Measurements from ENCODE around the gene HPF1. TPM values are rescaled to one million over a fixed set of nuclear protein-coding genes. Genes with fewer than 3 reads are reported as not detected.
"Not testable (repeated sequence)": the region's sequence is repeated elsewhere in the genome, so short reads cannot be mapped to it uniquely, and the experiment has no call there.

The HPF1 gene
- polyA plus RNA-seq, 1 experiment: 6.4 TPM

DNA sequence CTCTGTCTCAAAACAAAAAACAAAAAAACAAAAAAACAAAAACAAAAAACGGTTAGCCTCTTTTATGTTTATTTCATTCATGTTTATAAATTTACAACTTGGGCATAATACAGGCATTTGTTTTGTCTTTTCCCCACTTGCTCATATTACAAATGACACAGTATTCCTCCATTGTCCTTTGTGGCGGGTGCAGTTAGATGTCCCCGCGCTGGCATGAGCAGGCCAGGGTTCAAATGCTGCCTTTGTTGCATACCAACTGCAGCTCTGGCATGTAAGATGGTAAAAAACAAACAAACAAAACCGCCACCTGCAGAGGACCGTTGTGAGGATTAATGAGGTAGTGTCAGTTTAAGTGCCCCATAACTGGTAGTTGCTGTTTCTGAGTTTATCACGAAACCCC lies 16.1 kb upstream of the HPF1 start:
- POLR2A ChIA-PET: no interaction called here
- H3K4me3 ChIP-seq (ENCODE audit: low read depth, low read length): no peak overlapping the region
- DNase-seq (ENCODE audit: low read depth): no peak
- CTCF ChIA-PET: interaction anchor here (1.4 kb wide), 1 partner anchor 14 kb away, joined by 4 read pairs; no protein-coding TSS in a partner anchor
- H3K27me3 ChIP-seq (ENCODE audit: control insufficient read depth, insufficient read depth, low read length): peaks cover 6% of the 10 kb centered on the region
- H3K36me3 ChIP-seq (ENCODE audit: control insufficient read depth, insufficient read depth, low read length): no peaks in the 10 kb centered on the region
- TF ChIP-seq, protein P1, sequence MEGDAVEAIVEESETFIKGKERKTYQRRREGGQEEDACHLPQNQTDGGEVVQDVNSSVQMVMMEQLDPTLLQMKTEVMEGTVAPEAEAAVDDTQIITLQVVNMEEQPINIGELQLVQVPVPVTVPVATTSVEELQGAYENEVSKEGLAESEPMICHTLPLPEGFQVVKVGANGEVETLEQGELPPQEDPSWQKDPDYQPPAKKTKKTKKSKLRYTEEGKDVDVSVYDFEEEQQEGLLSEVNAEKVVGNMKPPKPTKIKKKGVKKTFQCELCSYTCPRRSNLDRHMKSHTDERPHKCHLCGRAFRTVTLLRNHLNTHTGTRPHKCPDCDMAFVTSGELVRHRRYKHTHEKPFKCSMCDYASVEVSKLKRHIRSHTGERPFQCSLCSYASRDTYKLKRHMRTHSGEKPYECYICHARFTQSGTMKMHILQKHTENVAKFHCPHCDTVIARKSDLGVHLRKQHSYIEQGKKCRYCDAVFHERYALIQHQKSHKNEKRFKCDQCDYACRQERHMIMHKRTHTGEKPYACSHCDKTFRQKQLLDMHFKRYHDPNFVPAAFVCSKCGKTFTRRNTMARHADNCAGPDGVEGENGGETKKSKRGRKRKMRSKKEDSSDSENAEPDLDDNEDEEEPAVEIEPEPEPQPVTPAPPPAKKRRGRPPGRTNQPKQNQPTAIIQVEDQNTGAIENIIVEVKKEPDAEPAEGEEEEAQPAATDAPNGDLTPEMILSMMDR (IDR thresholded peaks at IDR 0.05; ENCODE audit: insufficient read depth, low read depth, low read length): no peak

DNA sequence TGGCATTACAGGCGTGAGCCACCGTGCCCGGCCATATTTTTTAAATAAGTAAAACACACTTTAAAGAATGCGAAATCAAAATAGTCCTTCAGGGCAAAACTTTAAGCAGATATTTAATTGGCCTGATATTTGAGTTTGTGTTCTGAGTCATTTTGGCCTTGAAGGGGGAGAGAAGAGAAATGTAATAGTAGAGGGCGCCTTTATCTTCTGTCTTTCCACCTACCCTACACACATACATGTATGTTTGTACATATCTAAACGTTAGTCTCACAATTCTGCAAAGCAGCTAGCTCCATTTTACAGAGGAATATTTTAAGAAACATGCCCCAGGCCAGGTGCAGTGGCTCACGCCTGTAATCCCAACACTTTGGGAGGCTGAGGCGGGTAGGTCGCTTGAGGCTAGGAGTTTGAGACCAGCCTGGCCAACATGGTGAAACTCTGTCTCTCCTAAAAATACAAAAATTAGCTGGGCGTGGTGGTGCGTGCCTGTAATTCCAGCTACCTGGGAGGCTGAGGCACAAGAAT lies 13.9 kb upstream of the HPF1 start:
- H3K4me3 ChIP-seq (ENCODE audit: low read depth, low read length); CTCF ChIA-PET; DNase-seq (ENCODE audit: low read depth); H3K36me3 ChIP-seq (ENCODE audit: control insufficient read depth, insufficient read depth, low read length); POLR2A ChIA-PET; H3K27me3 ChIP-seq (ENCODE audit: control insufficient read depth, insufficient read depth, low read length): not testable (repeated sequence)

DNA sequence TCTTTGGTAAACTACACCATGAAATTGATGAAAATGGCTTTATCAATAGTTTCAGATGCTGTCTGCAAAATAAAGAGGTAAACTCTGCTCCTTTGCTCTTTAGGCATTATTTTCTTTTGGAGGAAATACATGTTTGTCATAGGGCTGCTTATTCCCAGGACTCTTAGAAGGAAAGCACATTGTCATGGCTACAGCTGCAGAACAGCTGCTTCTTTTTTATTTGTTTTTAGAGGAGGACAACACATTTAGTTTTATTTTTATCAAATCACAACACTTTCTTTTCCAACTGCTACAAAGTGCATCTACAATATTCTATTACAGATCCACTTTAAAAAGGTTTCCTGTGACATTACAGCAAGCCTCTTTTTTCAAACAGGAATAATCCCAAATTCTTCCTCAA lies 12.7 kb upstream of the HPF1 start:
- POLR2A ChIA-PET: no interaction called here
- CTCF ChIA-PET: interaction anchor here (0.7 kb wide), 1 partner anchor 157 kb away, joined by 4 read pairs; no protein-coding TSS in a partner anchor
- Histone ChIP-seq H3K27me3 (ENCODE audit: control insufficient read depth, insufficient read depth, low read length) (peaks cover 5% of the 10 kb centered on the region), H3K4me3 (ENCODE audit: low read depth, low read length) (no peak overlapping the region), H3K36me3 (ENCODE audit: control insufficient read depth, insufficient read depth, low read length) (no peaks in the 10 kb centered on the region)
- DNase-seq (ENCODE audit: low read depth): no peak
- TF ChIP-seq, protein P1 (IDR thresholded peaks at IDR 0.05; ENCODE audit: insufficient read depth, low read depth, low read length): no peak

DNA sequence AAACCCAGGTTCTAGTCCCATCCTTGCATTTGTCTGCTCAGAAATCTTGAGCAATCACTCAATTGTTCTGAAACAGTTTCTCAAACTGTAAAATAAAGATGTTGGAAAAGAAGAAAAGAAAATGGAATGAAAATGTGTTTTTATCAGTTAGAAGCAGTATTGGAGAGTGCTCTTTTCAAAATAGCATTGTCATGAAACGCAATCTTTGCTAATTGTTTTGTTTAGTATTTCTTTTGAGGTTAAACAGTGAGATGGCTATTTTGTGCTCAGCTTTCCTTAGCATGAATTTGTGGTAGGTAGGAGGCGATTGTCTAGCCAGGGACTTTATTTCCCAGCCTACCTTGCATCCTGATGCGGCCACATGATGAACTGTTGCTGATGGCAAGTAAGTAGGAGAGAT lies 10.6 kb upstream of the HPF1 start:
- H3K4me3 ChIP-seq (ENCODE audit: low read depth, low read length): no peak overlapping the region
- CTCF ChIA-PET: no interaction called here
- POLR2A ChIA-PET: no interaction called here
- DNase-seq (ENCODE audit: low read depth): no peak
- peaks cover 7% of the 10 kb centered on the region for H3K27me3 ChIP-seq (ENCODE audit: control insufficient read depth, insufficient read depth, low read length)
- H3K36me3 ChIP-seq (ENCODE audit: control insufficient read depth, insufficient read depth, low read length): no peaks in the 10 kb centered on the region
- TF ChIP-seq, protein P1 (IDR thresholded peaks at IDR 0.05; ENCODE audit: insufficient read depth, low read depth, low read length): no peak

DNA sequence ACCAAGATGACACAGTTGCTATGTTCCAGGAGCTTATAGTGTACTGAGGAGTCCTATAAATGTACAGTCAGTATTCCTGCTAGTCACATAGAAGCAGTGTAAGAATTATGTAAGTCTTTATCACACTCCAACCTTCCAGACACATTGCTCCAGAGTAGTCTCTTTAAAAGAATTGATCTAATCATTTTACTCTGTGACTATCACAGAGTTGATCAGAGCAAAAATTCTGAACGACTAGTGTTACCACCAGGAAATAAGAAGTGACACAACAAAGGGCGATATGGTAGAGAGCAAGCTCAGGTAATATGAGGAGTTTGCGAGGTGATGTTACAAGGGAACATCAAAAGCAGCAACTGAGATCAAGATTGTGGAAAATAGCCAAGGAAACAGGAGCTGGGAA lies 9.0 kb upstream of the HPF1 start:
- ChIA-PET POLR2A (no interaction called here), CTCF (no interaction called here)
- no peak for DNase-seq (ENCODE audit: low read depth)

DNA sequence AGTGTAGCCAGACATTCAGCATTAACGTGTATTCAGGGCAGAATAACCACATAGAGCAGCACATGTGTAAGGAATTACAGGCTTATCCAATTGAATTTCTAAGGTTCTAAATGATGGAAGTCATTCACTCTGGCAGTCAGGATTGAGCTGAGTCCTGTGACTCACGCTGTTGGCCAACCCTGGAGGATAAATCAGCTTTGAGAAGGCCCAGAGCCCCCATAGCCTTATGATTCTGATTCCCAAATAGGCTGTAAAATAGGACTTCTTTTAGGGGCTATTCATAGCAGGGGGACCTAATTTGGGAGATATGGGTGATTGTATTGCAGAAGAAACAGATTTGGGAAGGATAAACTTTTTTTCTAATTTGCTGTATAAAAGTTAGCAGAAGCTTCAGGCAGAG lies 8.1 kb upstream of the HPF1 start:
- DNase-seq (ENCODE audit: low read depth): no peak
- Histone ChIP-seq H3K36me3 (ENCODE audit: control insufficient read depth, insufficient read depth, low read length) (no peaks in the 10 kb centered on the region), H3K27me3 (ENCODE audit: control insufficient read depth, insufficient read depth, low read length) (peaks cover 7% of the 10 kb centered on the region), H3K4me3 (ENCODE audit: low read depth, low read length) (no peak overlapping the region)
- ChIA-PET POLR2A (no interaction called here), CTCF (no interaction called here)
- TF ChIP-seq, protein P1 (IDR thresholded peaks at IDR 0.05; ENCODE audit: insufficient read depth, low read depth, low read length): no peak

More for the DNA sequence above, 9.0 kb upstream of the HPF1 start:
- Histone ChIP-seq H3K27me3 (ENCODE audit: control insufficient read depth, insufficient read depth, low read length) (peaks cover 7% of the 10 kb centered on the region), H3K36me3 (ENCODE audit: control insufficient read depth, insufficient read depth, low read length) (no peaks in the 10 kb centered on the region), H3K4me3 (ENCODE audit: low read depth, low read length) (no peak overlapping the region)
- TF ChIP-seq, protein P1 (IDR thresholded peaks at IDR 0.05; ENCODE audit: insufficient read depth, low read depth, low read length): no peak

Measured in BJ (cell line).